Measurements from ENCODE around the gene DAB2IP.

DNA sequence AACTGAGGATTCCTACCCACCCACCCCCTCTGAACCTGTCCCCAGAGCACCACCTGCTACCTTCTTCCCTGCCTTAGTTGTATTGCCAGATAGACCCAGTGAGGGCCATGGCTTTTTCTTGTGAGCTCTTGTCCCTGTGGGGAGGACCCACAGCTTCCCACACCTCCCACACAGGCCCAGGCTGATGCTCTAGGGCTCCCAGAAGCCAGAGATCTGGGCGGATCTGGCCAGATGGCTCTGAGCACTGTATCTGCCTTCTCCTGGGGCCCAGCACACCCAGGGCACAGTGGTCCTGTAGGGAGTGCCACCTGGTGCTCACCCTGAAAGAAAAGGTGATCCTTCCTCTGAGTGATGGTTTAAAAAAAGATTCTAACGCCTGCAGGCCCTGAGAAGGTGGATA, 131.7 kb downstream of the DAB2IP start:
- no peak for TF ChIP-seq CTCF (IDR thresholded peaks at IDR 0.05; ENCODE audit: borderline replicate concordance, extremely low read depth, low read length, poor library complexity, severe bottlenecking)
- no peak for TF ChIP-seq EZH2 (IDR thresholded peaks at IDR 0.05; ENCODE audit: borderline replicate concordance, low read depth, low read length, severe bottlenecking)

Data from DND-41 (cell line).